ENCODE data around the gene FAM136A.
"Not testable (repeated sequence)": the region's sequence is repeated elsewhere in the genome, so short reads cannot be mapped to it uniquely, and the experiment has no call there.

Gene FAM136A

GRCh38 chr2:70301344-70302194 lies at the start of gene FAM136A:
Gene FAM136A, minus strand, starts transcription at chr2:70302067. Its CDS starts 56 bp downstream, at chr2:70302011.
- DNase-seq (ENCODE audit: low read depth), result peak; percentile 76

- DNase-seq (ENCODE audit: low read depth), result no peak
Measured at GRCh38 chr2:70349921-70350685, 48.2 kb upstream of the FAM136A start.

GRCh38 chr2:70347831-70348230 lies 46.0 kb upstream of the FAM136A start:
- no peak for DNase-seq (ENCODE audit: low read depth)

- no peak for DNase-seq (ENCODE audit: low read depth)
Measured at GRCh38 chr2:70344195-70344594, 42.3 kb upstream of the FAM136A start.

- no peak for DNase-seq (ENCODE audit: low read depth)
Measured at GRCh38 chr2:70341477-70341765, 39.6 kb upstream of the FAM136A start.

- peak; percentile 8 for DNase-seq (ENCODE audit: low read depth)
Measured at GRCh38 chr2:70340761-70341476, 39.1 kb upstream of the FAM136A start.

GRCh38 chr2:70340075-70340474 lies 38.2 kb upstream of the FAM136A start:
- DNase-seq (ENCODE audit: low read depth), result no peak

GRCh38 chr2:70336552-70336951 lies 34.7 kb upstream of the FAM136A start:
- DNase-seq (ENCODE audit: low read depth), result no peak

GRCh38 chr2:70331012-70331411 lies 29.1 kb upstream of the FAM136A start:
- no peak for DNase-seq (ENCODE audit: low read depth)

GRCh38 chr2:70330476-70330875 lies 28.6 kb upstream of the FAM136A start:
- DNase-seq (ENCODE audit: low read depth), result no peak

- DNase-seq (ENCODE audit: low read depth), result no peak
Measured at GRCh38 chr2:70328921-70329561, 27.2 kb upstream of the FAM136A start.

GRCh38 chr2:70325875-70326274 lies 24.0 kb upstream of the FAM136A start:
- no peak for DNase-seq (ENCODE audit: low read depth)

- DNase-seq (ENCODE audit: low read depth), result no peak
Measured at GRCh38 chr2:70322518-70322917, 20.7 kb upstream of the FAM136A start.

- no peak for DNase-seq (ENCODE audit: low read depth)
Measured at GRCh38 chr2:70321370-70321769, 19.5 kb upstream of the FAM136A start.

- DNase-seq (ENCODE audit: low read depth), result no peak
Measured at GRCh38 chr2:70314640-70315039, 12.8 kb upstream of the FAM136A start.

GRCh38 chr2:70312560-70312959 lies 10.7 kb upstream of the FAM136A start:
- no peak for DNase-seq (ENCODE audit: low read depth)

GRCh38 chr2:70310899-70311298 lies 9.0 kb upstream of the FAM136A start:
- DNase-seq (ENCODE audit: low read depth), result no peak

- no peak for DNase-seq (ENCODE audit: low read depth)
Measured at GRCh38 chr2:70305531-70305930, 3.7 kb upstream of the FAM136A start.

GRCh38 chr2:70304498-70304897 lies 2.6 kb upstream of the FAM136A start:
- DNase-seq (ENCODE audit: low read depth), result no peak

GRCh38 chr2:70303186-70303585 lies 1.3 kb upstream of the FAM136A start:
- no peak for DNase-seq (ENCODE audit: low read depth)

- not testable (repeated sequence) for DNase-seq (ENCODE audit: low read depth)
Measured at GRCh38 chr2:70302195-70302546, 304 bp upstream of the FAM136A start.

GRCh38 chr2:70300771-70301343 lies 1.0 kb downstream of the FAM136A start:
- DNase-seq (ENCODE audit: low read depth), result no peak
